Hepatocyte (in vitro differentiated cells): ENCODE data around the gene SLC5A10.

Experiments used
- EZH2 ChIP-seq: fragments of 200-600 bp; sonication (generic); IDR thresholded peaks from 2 replicates; pipeline ENCODE4 v1.6.1; 2016; ENCODE audit warnings: antibody characterized with exemption, mild to moderate bottlenecking, borderline replicate concordance
- EZH2phosphoT487 ChIP-seq: fragments of 200-600 bp; sonication (generic); IDR thresholded peaks from one replicate; pipeline ENCODE4 v1.6.1; 2018; ENCODE audit warnings: antibody characterized with exemption, mild to moderate bottlenecking, low read depth, moderate library complexity; ENCODE audit not compliant: unreplicated experiment, severe bottlenecking
- TF ChIP-seq, protein P1 (sequence below): fragments of 200-600 bp; sonication (generic); IDR thresholded peaks from 2 replicates; pipeline ENCODE4 v1.5.1; 2016; ENCODE audit warnings: antibody characterized with exemption, mild to moderate bottlenecking; ENCODE audit not compliant: poor library complexity

DNA sequence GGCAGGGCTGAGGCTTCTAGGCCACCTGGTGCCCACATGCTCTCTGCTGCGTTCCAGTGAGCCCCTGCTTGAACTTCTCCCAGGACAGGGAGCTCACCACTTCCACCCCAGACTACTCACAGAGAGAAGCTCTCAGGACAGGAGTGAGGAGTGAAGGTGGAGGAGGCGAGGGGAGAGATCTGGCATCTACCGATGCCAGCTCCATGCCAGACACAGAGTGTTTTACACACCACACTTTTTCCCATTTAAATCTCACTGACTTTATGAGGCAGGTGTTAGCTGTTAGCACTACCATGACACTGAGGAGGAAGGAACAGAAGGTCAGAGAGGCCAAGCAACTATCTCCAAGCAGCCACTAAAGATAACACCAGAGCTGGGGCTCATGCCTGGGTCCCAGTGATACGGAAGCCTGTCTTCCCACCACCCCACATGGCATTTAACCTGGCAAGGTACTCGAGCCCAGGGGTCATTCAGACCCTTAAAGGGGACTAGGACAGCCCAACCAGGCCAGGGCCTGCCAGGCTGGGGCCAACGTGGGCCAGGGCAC is 45.8 kb downstream of the SLC5A10 start:
- TF ChIP-seq, protein P1, sequence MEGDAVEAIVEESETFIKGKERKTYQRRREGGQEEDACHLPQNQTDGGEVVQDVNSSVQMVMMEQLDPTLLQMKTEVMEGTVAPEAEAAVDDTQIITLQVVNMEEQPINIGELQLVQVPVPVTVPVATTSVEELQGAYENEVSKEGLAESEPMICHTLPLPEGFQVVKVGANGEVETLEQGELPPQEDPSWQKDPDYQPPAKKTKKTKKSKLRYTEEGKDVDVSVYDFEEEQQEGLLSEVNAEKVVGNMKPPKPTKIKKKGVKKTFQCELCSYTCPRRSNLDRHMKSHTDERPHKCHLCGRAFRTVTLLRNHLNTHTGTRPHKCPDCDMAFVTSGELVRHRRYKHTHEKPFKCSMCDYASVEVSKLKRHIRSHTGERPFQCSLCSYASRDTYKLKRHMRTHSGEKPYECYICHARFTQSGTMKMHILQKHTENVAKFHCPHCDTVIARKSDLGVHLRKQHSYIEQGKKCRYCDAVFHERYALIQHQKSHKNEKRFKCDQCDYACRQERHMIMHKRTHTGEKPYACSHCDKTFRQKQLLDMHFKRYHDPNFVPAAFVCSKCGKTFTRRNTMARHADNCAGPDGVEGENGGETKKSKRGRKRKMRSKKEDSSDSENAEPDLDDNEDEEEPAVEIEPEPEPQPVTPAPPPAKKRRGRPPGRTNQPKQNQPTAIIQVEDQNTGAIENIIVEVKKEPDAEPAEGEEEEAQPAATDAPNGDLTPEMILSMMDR, result no peak
- TF ChIP-seq EZH2 (no peak), EZH2phosphoT487 (no peak)
